H1 (cell line): Measurements from ENCODE around the gene FTCDNL1. TPM values are rescaled to one million over a fixed set of nuclear protein-coding genes. Genes with fewer than 3 reads are reported as not detected.

Source experiments
- CTCF ChIA-PET: fragments of 300-600 bp; sonication (Branson Sonifier 250); formaldehyde crosslinking; loops from one replicate; lab custom pipeline; 2021; ENCODE audit not compliant: partially characterized antibody; lab: Charles Lee
- POLR2A ChIA-PET: fragments of 300-600 bp; sonication (Branson Sonifier 250); formaldehyde crosslinking; loops from one replicate; lab custom pipeline; 2021; ENCODE audit warnings: inconsistent platforms; ENCODE audit not compliant: partially characterized antibody; lab: Charles Lee
- DNase-seq, 2 experiments: peaks; one replicate each; pipeline versions ENCODE4 v3.0.0 to v3.0.0-alpha.2; 2010 to 2022; ENCODE audit warnings: low spot score in 2 of 2, low read depth in 1 of 2, mixed read lengths in 1 of 2
- FAIRE-seq: peaks from 2 replicates; lab custom pipeline; 2011; peaks lifted over from hg19 to GRCh38; lab: Jason Lieb, UNC
- H2AFZ ChIP-seq: 2 replicates; pipeline ENCODE4 v1.8.1; 2012; ENCODE audit warnings: low read length, inconsistent platforms
- H2AK5ac ChIP-seq: 2 replicates; pipeline ENCODE4 v1.6.1; 2013; ENCODE audit warnings: low read depth, low read length
- H2BK120ac ChIP-seq: replicated peaks from 2 replicates; pipeline ENCODE3; 2013; ENCODE audit warnings: low read depth, low read length, inconsistent platforms
- H2BK12ac ChIP-seq: 2 replicates; pipeline ENCODE4 v1.6.1; 2013; ENCODE audit warnings: low read depth, low read length
- H2BK15ac ChIP-seq: 2 replicates; pipeline ENCODE4 v1.6.1; 2013; ENCODE audit warnings: low read length
- H2BK20ac ChIP-seq: 2 replicates; pipeline ENCODE4 v1.6.1; 2013; ENCODE audit warnings: low read length
- H2BK5ac ChIP-seq: 2 replicates; pipeline ENCODE4 v1.6.1; 2013; ENCODE audit warnings: low read depth, low read length
- H3K14ac ChIP-seq: 2 replicates; pipeline ENCODE4 v1.6.1; 2013; ENCODE audit warnings: inconsistent platforms; ENCODE audit not compliant: insufficient read length
- H3K18ac ChIP-seq: 2 replicates; pipeline ENCODE4 v1.6.1; 2013; ENCODE audit warnings: low read length; ENCODE audit errors: extremely low read depth
- H3K23ac ChIP-seq: 2 replicates; pipeline ENCODE4 v1.6.1; 2013; ENCODE audit warnings: inconsistent platforms; ENCODE audit not compliant: insufficient read length
- H3K23me2 ChIP-seq: 2 replicates; pipeline ENCODE4 v1.6.1; 2013; ENCODE audit warnings: low read depth, low read length
- H3K27ac ChIP-seq: 2 replicates; pipeline ENCODE4 v1.6.1; 2011; ENCODE audit warnings: low read depth, low read length, inconsistent platforms
- H3K27me3 ChIP-seq, 4 experiments: replicated peaks in 1 of 4; 1 replicate in 1 of 4; 2 replicates in 3 of 4; pipeline versions ENCODE4 v1.6.1 to v1.8.1; 2011 to 2013; ENCODE audit warnings: low read length in 3 of 4, mild to moderate bottlenecking in 3 of 4, inconsistent platforms in 2 of 4, mixed read lengths in 2 of 4, moderate library complexity in 1 of 4; ENCODE audit not compliant: control insufficient read depth in 3 of 4, insufficient read depth in 3 of 4; ENCODE audit errors: extremely low read depth in 1 of 4
- H3K36me3 ChIP-seq, 4 experiments: 2 replicates each; pipeline versions ENCODE4 v1.6.1 to v1.8.1; 2011 to 2013; ENCODE audit warnings: mild to moderate bottlenecking in 4 of 4, low read length in 3 of 4, moderate library complexity in 2 of 4, control low read depth in 1 of 4, inconsistent platforms in 1 of 4; ENCODE audit not compliant: insufficient read depth in 4 of 4, control insufficient read depth in 2 of 4
- H3K4ac ChIP-seq: replicated peaks from 2 replicates; pipeline ENCODE3; 2013; ENCODE audit warnings: low read length, low read depth, mixed read lengths, inconsistent platforms; ENCODE audit not compliant: insufficient read length
- H3K4me1 ChIP-seq, 4 experiments: replicated peaks in 1 of 4; 1 replicate in 1 of 4; 2 replicates in 3 of 4; pipeline versions ENCODE4 v1.6.1 to v1.8.1; 2011 to 2013; ENCODE audit warnings: low read length in 3 of 4, inconsistent platforms in 2 of 4, mixed read lengths in 1 of 4; ENCODE audit not compliant: insufficient read depth in 4 of 4, control insufficient read depth in 3 of 4
- H3K4me2 ChIP-seq, 2 experiments: 2 replicates each; pipeline versions ENCODE4 v1.6.1 to v1.8.1; 2011 to 2013; ENCODE audit warnings: low read depth in 2 of 2, low read length in 2 of 2, control low read depth in 1 of 2, inconsistent platforms in 1 of 2, mild to moderate bottlenecking in 1 of 2; ENCODE audit not compliant: insufficient read depth in 1 of 2
- H3K4me3 ChIP-seq, 4 experiments: fragments of 200-600, 300-600 bp in 1 of 4; sonication (generic), shearing (Covaris generic), sonication (Bioruptor Twin) in 1 of 4; 2 replicates each; pipeline versions ENCODE4 v1.5.1 to v1.8.1; 2011 to 2016; ENCODE audit warnings: low read length in 4 of 4, low read depth in 3 of 4, control low read depth in 2 of 4, inconsistent platforms in 2 of 4, mild to moderate bottlenecking in 2 of 4, mixed read lengths in 1 of 4, moderate library complexity in 1 of 4; ENCODE audit not compliant: insufficient read depth in 2 of 4; ENCODE audit errors: extremely low read depth in 1 of 4
- H3K56ac ChIP-seq: replicated peaks from 2 replicates; pipeline ENCODE3; 2013; ENCODE audit warnings: low read depth, mild to moderate bottlenecking, mixed read lengths, low read length, inconsistent platforms; ENCODE audit not compliant: insufficient read length
- H3K79me1 ChIP-seq: 2 replicates; pipeline ENCODE4 v1.6.1; 2013; ENCODE audit warnings: low read depth, low read length, control low read depth
- H3K79me2 ChIP-seq, 2 experiments: 2 replicates each; pipeline versions ENCODE4 v1.6.1 to v1.8.1; 2012 to 2013; ENCODE audit warnings: low read length in 2 of 2, mild to moderate bottlenecking in 2 of 2, inconsistent platforms in 1 of 2; ENCODE audit not compliant: insufficient read depth in 2 of 2, control insufficient read depth in 1 of 2
- H3K9ac ChIP-seq, 4 experiments: replicated peaks in 1 of 4; 1 replicate in 1 of 4; 2 replicates in 3 of 4; pipeline versions ENCODE4 v1.6.1 to v1.8.1; 2011 to 2013; ENCODE audit warnings: low read depth in 3 of 4, low read length in 3 of 4, control low read depth in 2 of 4, mild to moderate bottlenecking in 2 of 4, moderate library complexity in 2 of 4, inconsistent platforms in 1 of 4; ENCODE audit errors: extremely low read depth in 1 of 4
- H3K9me3 ChIP-seq, 2 experiments: 2 replicates each; pipeline versions ENCODE4 v1.6.1 to v1.8.1; 2012 to 2013; ENCODE audit warnings: mild to moderate bottlenecking in 2 of 2, moderate library complexity in 2 of 2, control low read depth in 1 of 2, inconsistent platforms in 1 of 2, low read depth in 1 of 2, low read length in 1 of 2, mixed read lengths in 1 of 2; ENCODE audit not compliant: insufficient read depth in 2 of 2
- H4K20me1 ChIP-seq, 2 experiments: replicated peaks in 1 of 2; 2 replicates each; pipeline versions ENCODE3 to v1.8.1; 2011 to 2013; ENCODE audit warnings: inconsistent platforms in 2 of 2, low read length in 2 of 2, mild to moderate bottlenecking in 1 of 2; ENCODE audit not compliant: insufficient read depth in 2 of 2, control insufficient read depth in 1 of 2
- H4K5ac ChIP-seq: 2 replicates; pipeline ENCODE4 v1.6.1; 2013; ENCODE audit warnings: low read length, low read depth, mixed read lengths, inconsistent platforms; ENCODE audit not compliant: insufficient read length
- H4K8ac ChIP-seq: 2 replicates; pipeline ENCODE4 v1.8.0; 2013; ENCODE audit warnings: mild to moderate bottlenecking, moderate library complexity, low read length, inconsistent platforms; ENCODE audit not compliant: insufficient read depth; ENCODE audit errors: extremely low read depth
- H4K91ac ChIP-seq: replicated peaks from 2 replicates; pipeline ENCODE3; 2013; ENCODE audit warnings: low read length, mixed read lengths, inconsistent platforms; ENCODE audit not compliant: insufficient read length
- KDM5A ChIP-seq: fragments of 200-600 bp; IDR thresholded peaks from 2 replicates; pipeline ENCODE4 v1.7.1; 2012; ENCODE audit warnings: mild to moderate bottlenecking, low read length, inconsistent platforms, mixed read lengths
- SIN3A ChIP-seq, 2 experiments: IDR thresholded peaks in 1 of 2; conservative IDR thresholded peaks in 1 of 2; 2 replicates each; pipeline ENCODE4 v1.6.1; 2011 to 2012; ENCODE audit warnings: low read length in 2 of 2, improper control_type of control experiment in 1 of 2, low read depth in 1 of 2, mild to moderate bottlenecking in 1 of 2
- WGBS, 2 experiments: shearing (Covaris generic) in 1 of 2; methylation state at CpG; one replicate each; pipeline versions ENCODE4 v1.1.6 to v1.1.7; 2013 to 2015; ENCODE audit warnings: low lambda C conversion rate in 2 of 2, mixed read lengths in 2 of 2, inconsistent platforms in 1 of 2, low coverage in 1 of 2, missing lambda C conversion rate in 1 of 2; ENCODE audit not compliant: insufficient replicate concordance in 2 of 2, insufficient coverage in 1 of 2, insufficient read length in 1 of 2; ENCODE audit errors: extremely low coverage in 1 of 2, missing lambda C conversion rate in 1 of 2; 5-methylcytosine and 5-hydroxymethylcytosine counted together
- polyA plus RNA-seq, 7 experiments: library from polyadenylated mRNA; depleted of rRNA in 3 of 7; stranded (reverse) in 5 of 7; unstranded in 2 of 7; fragments of >200 nt in 5 of 7; fragments of 200-250 nt in 2 of 7; gene quantifications; 1 replicate in 5 of 7; 2 replicates in 1 of 7; 4 replicates in 1 of 7; pipeline versions ENCODE4 v1.2.1 to v1.2.3, GENCODE V29; 2011 to 2013; ENCODE audit warnings: missing spikeins in 2 of 7, mixed read lengths in 2 of 7
- total RNA-seq: library from RNA; stranded (reverse); fragmentation: NEBNext Ultra II Directional; extraction: Animal tissue kit (Norgen Biotek cat#: 25700); gene quantifications from 2 replicates; pipeline ENCODE4 v1.2.1, GENCODE V29; 2021

Gene FTCDNL1
- total and polyA plus RNA-seq, 2 of the 8 experiments (the other 6 are each of a cell fraction or from before 2014, with no cell fraction given), result 0.41 to 0.97 TPM

DNA sequence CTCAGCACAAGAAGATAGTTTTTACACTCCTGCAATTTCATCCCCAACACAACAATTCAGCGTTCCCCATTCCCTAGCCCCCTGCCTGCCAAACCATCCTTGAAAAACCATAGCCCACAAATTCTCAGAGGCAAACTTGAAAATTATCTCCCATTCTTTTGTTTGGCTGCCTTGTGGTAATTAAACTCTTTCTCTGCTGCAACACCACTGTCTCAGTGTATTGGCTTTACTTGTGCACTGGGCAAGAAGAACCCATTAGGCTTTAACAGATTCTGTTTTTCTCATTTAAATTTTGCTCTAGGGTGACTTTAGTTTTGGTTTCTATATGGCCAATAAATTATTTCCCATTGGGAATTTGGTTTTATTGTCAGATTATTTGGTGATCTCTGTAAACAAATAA, 23.2 kb upstream of the FTCDNL1 start:
- no peak overlapping the region for H4K91ac ChIP-seq
- H3K36me3 ChIP-seq, result peaks cover 0 to 3% (median 0%) of the 10 kb centered on the region in 4 experiments; a peak in 1 of 8 replicates
- no peak overlapping the region for H3K27ac ChIP-seq
- 0 out of 2 replicates have a peak, but pooled peaks cover 1% of the 10 kb centered on the region for H3K23me2 ChIP-seq
- H2BK120ac ChIP-seq, result no peak overlapping the region
- H3K56ac ChIP-seq, result no peak overlapping the region
- no peak overlapping the region for H3K14ac ChIP-seq
- H2BK15ac ChIP-seq, result no peak overlapping the region
- no peak overlapping the region for H3K9ac ChIP-seq
- peaks cover 0 to 18% (median 4%) of the 10 kb centered on the region in 4 experiments; a peak in 4 of 7 replicates for H3K4me1 ChIP-seq
- H3K79me2 ChIP-seq, result no peaks in the 10 kb centered on the region
- no peak overlapping the region for H3K4me2 ChIP-seq
- FAIRE-seq, result no peak
- H3K18ac ChIP-seq, result no peak overlapping the region
- no peak overlapping the region; the same call in 1 of the 2 replicates for H2AK5ac ChIP-seq
- H3K4ac ChIP-seq, result no peak overlapping the region
- no peak overlapping the region for H2BK20ac ChIP-seq
- no peak overlapping the region for H2BK12ac ChIP-seq
- no peak overlapping the region for H3K23ac ChIP-seq
- H3K27me3 ChIP-seq, result no peaks in the 10 kb centered on the region
- no peak overlapping the region for H2AFZ ChIP-seq
- no peak overlapping the region for H4K5ac ChIP-seq
- H4K8ac ChIP-seq, result no peak overlapping the region
- 93% methylated on average over 1 of the region's 1 CpG; no CpG with 5 or more reads in 1 of the 2 experiments for WGBS, 2 experiments
- ChIA-PET CTCF (no interaction called here), POLR2A (no interaction called here)
- no peak overlapping the region for H3K4me3 ChIP-seq
- H2BK5ac ChIP-seq, result no peak overlapping the region
- H4K20me1 ChIP-seq, result no peaks in the 10 kb centered on the region
- no peaks in the 10 kb centered on the region for H3K79me1 ChIP-seq
- DNase-seq, result no peak
- H3K9me3 ChIP-seq, result peaks cover 14 to 24% of the 10 kb centered on the region in 2 experiments
- TF ChIP-seq SIN3A (conservative IDR thresholded peaks at IDR 0.05 in 1 of 2, IDR thresholded peaks at IDR 0.05 in 1 of 2; ENCODE audit: low read depth in 1 of 2, low read length in 2 of 2) (no peak), KDM5A (peak; percentile 69; the same call in 1 of the 2 replicates)
